Measurements from ENCODE around the gene NARS2.
A peak's percentile ranks its signal among the peaks of the same experiment; 100 is the strongest.
"Not testable (repeated sequence)": the region's sequence is repeated elsewhere in the genome, so short reads cannot be mapped to it uniquely, and the experiment has no call there.

NARS2 gene

GRCh38 chr11:78489184-78489583, 85.5 kb downstream of the NARS2 start:
- DNase-seq (ENCODE audit: low read depth in 2 of 2): no peak

- no peak for DNase-seq (ENCODE audit: low read depth in 2 of 2)
Observed at GRCh38 chr11:78478536-78478935, 96.1 kb downstream of the NARS2 start.

- no peak for DNase-seq (ENCODE audit: low read depth in 2 of 2)
Observed at GRCh38 chr11:78476066-78476465, 98.6 kb downstream of the NARS2 start.

- no peak for DNase-seq (ENCODE audit: low read depth in 2 of 2)
Observed at GRCh38 chr11:78474451-78474850, 100.2 kb downstream of the NARS2 start.

- DNase-seq (ENCODE audit: low read depth in 2 of 2): no peak
Observed at GRCh38 chr11:78472905-78473304, 101.8 kb downstream of the NARS2 start.

GRCh38 chr11:78472382-78472781, 102.3 kb downstream of the NARS2 start:
- no peak for DNase-seq (ENCODE audit: low read depth in 2 of 2)

- DNase-seq (ENCODE audit: low read depth in 2 of 2): no peak
Observed at GRCh38 chr11:78470861-78471442, 103.7 kb downstream of the NARS2 start.

- DNase-seq (ENCODE audit: low read depth in 2 of 2): no peak
Observed at GRCh38 chr11:78469896-78470295, 104.8 kb downstream of the NARS2 start.

GRCh38 chr11:78467931-78468330, 106.7 kb downstream of the NARS2 start:
- no peak for DNase-seq (ENCODE audit: low read depth in 2 of 2)

GRCh38 chr11:78467370-78467769, 107.3 kb downstream of the NARS2 start:
- DNase-seq (ENCODE audit: low read depth in 2 of 2): no peak

- DNase-seq (ENCODE audit: low read depth in 2 of 2): peak; percentile 2 to 4
Observed at GRCh38 chr11:78465169-78465942, 109.3 kb downstream of the NARS2 start.

GRCh38 chr11:78464787-78465168, 109.9 kb downstream of the NARS2 start:
- DNase-seq (ENCODE audit: low read depth in 2 of 2): not testable (repeated sequence)

- DNase-seq (ENCODE audit: low read depth in 2 of 2): no peak
Observed at GRCh38 chr11:78460471-78460870, 114.2 kb downstream of the NARS2 start.

GRCh38 chr11:78459738-78460137, 114.9 kb downstream of the NARS2 start:
- DNase-seq (ENCODE audit: low read depth in 2 of 2): no peak

GRCh38 chr11:78457448-78457847, 117.2 kb downstream of the NARS2 start:
- no peak for DNase-seq (ENCODE audit: low read depth in 2 of 2)

GRCh38 chr11:78453140-78453935, 121.3 kb downstream of the NARS2 start:
- no peak for DNase-seq (ENCODE audit: low read depth in 2 of 2)

- no peak for DNase-seq (ENCODE audit: low read depth in 2 of 2)
Observed at GRCh38 chr11:78451371-78452150, 123.1 kb downstream of the NARS2 start.

GRCh38 chr11:78450866-78451265, 123.8 kb downstream of the NARS2 start:
- no peak for DNase-seq (ENCODE audit: low read depth in 2 of 2)

- DNase-seq (ENCODE audit: low read depth in 2 of 2): no peak
Observed at GRCh38 chr11:78449866-78450265, 124.8 kb downstream of the NARS2 start.

GRCh38 chr11:78446210-78446609, 128.5 kb downstream of the NARS2 start:
- DNase-seq (ENCODE audit: low read depth in 2 of 2): no peak

- no peak for DNase-seq (ENCODE audit: low read depth in 2 of 2)
Observed at GRCh38 chr11:78444726-78445125, 129.9 kb downstream of the NARS2 start.

- DNase-seq (ENCODE audit: low read depth in 2 of 2): no peak
Observed at GRCh38 chr11:78441956-78442355, 132.7 kb downstream of the NARS2 start.

Measured in stimulated activated CD4-positive, alpha-beta T cell treated with anti-CD3 and anti-CD28 coated beads, Interleukin-4, amount 100 ng/mL, for 48 hours (primary cell).